Measurements from ENCODE around the gene AHCYL1. TPM values are rescaled to one million over a fixed set of nuclear protein-coding genes. Genes with fewer than 3 reads are reported as not detected.
A peak's percentile ranks its signal among the peaks of the same experiment; 100 is the strongest.

AHCYL1 gene
- total RNA-seq, 4 donors from 2014 or later, result 82.6 to 102 (median 92.4) TPM

GRCh38 chr1:109959974-109960744, 24.4 kb upstream of the AHCYL1 start:
- no peak for TF ChIP-seq POLR2A (IDR thresholded peaks at IDR 0.05)
- no peak for TF ChIP-seq POLR2AphosphoS5 (IDR thresholded peaks at IDR 0.05)
- TF ChIP-seq CTCF (IDR thresholded peaks at IDR 0.05), result no peak
- TF ChIP-seq EP300 (IDR thresholded peaks at IDR 0.05), result no peak
- Histone ChIP-seq H3K27me3 (no peaks in the 10 kb centered on the region), H3K36me3 (no peaks in the 10 kb centered on the region), H3K4me1 (peaks cover 0 to 23% (median 3%) of the 10 kb centered on the region in 3 donors), H3K4me3 (no peak overlapping the region), H3K27ac (peak overlapping the region in 1 of 4 donors; percentile 18), H3K9me3 (no peaks in the 10 kb centered on the region)
- 56 to 66% methylated on average over 5 to 7 of the region's 7 CpGs for WGBS, 2 donors (ENCODE audit: low coverage in 1 of 2)
- ATAC-seq, result peak; percentile 57

GRCh38 chr1:109960745-109961094, 23.8 kb upstream of the AHCYL1 start:
- Histone ChIP-seq H3K4me1 (peaks cover 0 to 23% (median 3%) of the 10 kb centered on the region in 3 donors), H3K4me3 (no peak overlapping the region), H3K27ac (no peak overlapping the region), H3K9me3 (no peaks in the 10 kb centered on the region), H3K36me3 (no peaks in the 10 kb centered on the region), H3K27me3 (no peaks in the 10 kb centered on the region)
- WGBS, 2 donors (ENCODE audit: low coverage in 1 of 2), result 33 to 56% methylated on average over 1 of the region's 1 CpG
- no peak for TF ChIP-seq POLR2AphosphoS5 (IDR thresholded peaks at IDR 0.05)
- TF ChIP-seq POLR2A (IDR thresholded peaks at IDR 0.05), result no peak
- no peak for TF ChIP-seq EP300 (IDR thresholded peaks at IDR 0.05)
- TF ChIP-seq CTCF (IDR thresholded peaks at IDR 0.05), result no peak
- ATAC-seq, result no peak

GRCh38 chr1:109963864-109964263, 20.7 kb upstream of the AHCYL1 start:
- TF ChIP-seq CTCF (IDR thresholded peaks at IDR 0.05) (no peak), POLR2AphosphoS5 (IDR thresholded peaks at IDR 0.05) (no peak), POLR2A (IDR thresholded peaks at IDR 0.05) (no peak), EP300 (IDR thresholded peaks at IDR 0.05) (no peak)
- no peak overlapping the region for H3K4me3 ChIP-seq
- 60 to 81% methylated on average over 1 of the region's 1 CpG for WGBS, 2 donors (ENCODE audit: low coverage in 1 of 2)
- H3K36me3 ChIP-seq, result no peaks in the 10 kb centered on the region
- no peaks in the 10 kb centered on the region for H3K27me3 ChIP-seq
- H3K4me1 ChIP-seq, result peaks cover 0 to 23% (median 3%) of the 10 kb centered on the region in 3 donors
- no peak overlapping the region for H3K27ac ChIP-seq
- ATAC-seq, result no peak
- no peaks in the 10 kb centered on the region for H3K9me3 ChIP-seq

GRCh38 chr1:109969146-109969829, 15.3 kb upstream of the AHCYL1 start:
- no peak overlapping the region for H3K27ac ChIP-seq
- no peaks in the 10 kb centered on the region for H3K4me1 ChIP-seq
- H3K36me3 ChIP-seq, result no peaks in the 10 kb centered on the region
- no peaks in the 10 kb centered on the region for H3K27me3 ChIP-seq
- ATAC-seq, result no peak
- no peaks in the 10 kb centered on the region for H3K9me3 ChIP-seq
- 83 to 100% methylated on average over 1 to 2 of the region's 3 CpGs for whole genome bisulfite sequencing, 2 donors (ENCODE audit: low coverage in 1 of 2)
- H3K4me3 ChIP-seq, result no peak overlapping the region
- TF ChIP-seq POLR2A (IDR thresholded peaks at IDR 0.05), result no peak
- no peak for TF ChIP-seq POLR2AphosphoS5 (IDR thresholded peaks at IDR 0.05)
- no peak for TF ChIP-seq EP300 (IDR thresholded peaks at IDR 0.05)
- no peak for TF ChIP-seq CTCF (IDR thresholded peaks at IDR 0.05)
